TTC549 (cell line): ENCODE measurements around the gene CFAP119.

Experiments
- FAIRE-seq: peaks from 2 replicates; lab custom pipeline; 2012; peaks lifted over from hg19 to GRCh38; lab: Jason Lieb, UNC

Gene CFAP119

GRCh38 chr16:30738984-30739951 is 22.6 kb downstream of the CFAP119 start:
- FAIRE-seq = no peak

GRCh38 chr16:30737794-30738648 is 23.8 kb downstream of the CFAP119 start:
- FAIRE-seq = no peak

- no peak for FAIRE-seq
Observed at GRCh38 chr16:30736995-30737793, 24.7 kb downstream of the CFAP119 start.

- FAIRE-seq = no peak
Observed at GRCh38 chr16:30731411-30731810, 30.5 kb downstream of the CFAP119 start.

- no peak for FAIRE-seq
Observed at GRCh38 chr16:30728899-30729672, 32.8 kb downstream of the CFAP119 start.

GRCh38 chr16:30728321-30728720 is 33.5 kb downstream of the CFAP119 start:
- FAIRE-seq = no peak

- no peak for FAIRE-seq
Observed at GRCh38 chr16:30725418-30725792, 36.5 kb downstream of the CFAP119 start.

- FAIRE-seq = no peak
Observed at GRCh38 chr16:30724641-30725417, 37.0 kb downstream of the CFAP119 start.

- FAIRE-seq = no peak
Observed at GRCh38 chr16:30723725-30724355, 38.0 kb downstream of the CFAP119 start.

- FAIRE-seq = no peak
Observed at GRCh38 chr16:30722916-30723315, 38.9 kb downstream of the CFAP119 start.

GRCh38 chr16:30722443-30722842 is 39.4 kb downstream of the CFAP119 start:
- FAIRE-seq = no peak

- no peak for FAIRE-seq
Observed at GRCh38 chr16:30721606-30722005, 40.3 kb downstream of the CFAP119 start.

- FAIRE-seq = no peak
Observed at GRCh38 chr16:30721167-30721566, 40.7 kb downstream of the CFAP119 start.

GRCh38 chr16:30720694-30721093 is 41.2 kb downstream of the CFAP119 start:
- no peak for FAIRE-seq

- no peak for FAIRE-seq
Observed at GRCh38 chr16:30720086-30720485, 41.8 kb downstream of the CFAP119 start.

GRCh38 chr16:30715750-30716445 is 46.0 kb downstream of the CFAP119 start:
- FAIRE-seq = no peak

- FAIRE-seq = no peak
Observed at GRCh38 chr16:30711712-30712111, 50.1 kb downstream of the CFAP119 start.

GRCh38 chr16:30710971-30711370 is 50.9 kb downstream of the CFAP119 start:
- no peak for FAIRE-seq
